SKM-1 treated with dmso at 0.1 percent for 144 hours (cell line): ENCODE results near the gene SOX10.
"Not testable (repeated sequence)": the region's sequence is repeated elsewhere in the genome, so short reads cannot be mapped to it uniquely, and the experiment has no call there.

Experiments
- DNase-seq: peaks from one replicate; lab custom pipeline; 2025; ENCODE audit not compliant: unreplicated experiment; lab: John Stamatoyannopoulos, UW

SOX10 gene

DNA sequence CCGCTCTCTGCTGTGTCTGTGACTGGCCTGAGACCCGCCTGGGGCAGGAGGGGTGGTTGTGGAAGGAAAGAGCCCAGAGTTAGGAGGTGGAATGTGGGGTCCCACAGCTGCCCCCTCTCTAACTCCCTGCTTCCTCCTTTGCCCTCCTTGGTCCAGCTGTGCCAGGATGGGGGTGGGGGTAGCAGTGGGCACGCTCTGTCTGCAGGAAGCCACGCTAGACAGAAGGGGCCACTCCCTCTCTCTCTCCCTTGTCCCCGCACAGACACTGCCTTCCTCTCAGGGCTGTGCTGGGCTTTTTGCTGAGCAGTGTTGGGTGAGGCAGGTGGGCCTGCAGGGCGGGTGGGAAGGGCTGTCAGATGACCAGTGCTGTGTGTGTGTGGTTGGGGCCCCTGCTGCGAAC lies 2.0 kb upstream of the SOX10 start:
- DNase-seq: no peak

DNA sequence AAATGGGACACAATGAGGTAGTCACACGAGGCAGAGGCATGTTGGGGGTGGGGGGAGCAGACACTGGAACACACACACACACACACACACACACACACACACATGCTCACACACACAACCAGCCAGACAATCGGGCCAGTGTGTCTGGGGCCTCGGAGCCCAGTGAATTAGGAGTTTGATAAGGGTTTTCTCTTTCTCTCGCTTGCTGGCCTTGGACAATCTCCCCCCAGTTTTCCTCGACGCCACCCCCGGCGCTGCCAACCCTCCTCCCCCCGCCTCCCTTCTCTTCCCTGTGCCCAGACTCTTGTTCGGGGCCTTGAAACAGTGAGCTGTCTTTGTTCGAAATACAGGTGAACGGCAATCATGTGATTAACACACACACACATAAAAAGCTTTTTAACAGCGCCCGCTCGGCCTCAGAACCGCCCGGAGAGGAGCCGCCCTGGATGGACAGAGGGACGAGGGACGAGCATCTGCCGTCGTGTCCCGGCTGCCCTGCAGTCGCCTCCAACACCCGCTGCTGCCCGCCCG lies 1.5 kb upstream of the SOX10 start:
- DNase-seq: no peak

DNA sequence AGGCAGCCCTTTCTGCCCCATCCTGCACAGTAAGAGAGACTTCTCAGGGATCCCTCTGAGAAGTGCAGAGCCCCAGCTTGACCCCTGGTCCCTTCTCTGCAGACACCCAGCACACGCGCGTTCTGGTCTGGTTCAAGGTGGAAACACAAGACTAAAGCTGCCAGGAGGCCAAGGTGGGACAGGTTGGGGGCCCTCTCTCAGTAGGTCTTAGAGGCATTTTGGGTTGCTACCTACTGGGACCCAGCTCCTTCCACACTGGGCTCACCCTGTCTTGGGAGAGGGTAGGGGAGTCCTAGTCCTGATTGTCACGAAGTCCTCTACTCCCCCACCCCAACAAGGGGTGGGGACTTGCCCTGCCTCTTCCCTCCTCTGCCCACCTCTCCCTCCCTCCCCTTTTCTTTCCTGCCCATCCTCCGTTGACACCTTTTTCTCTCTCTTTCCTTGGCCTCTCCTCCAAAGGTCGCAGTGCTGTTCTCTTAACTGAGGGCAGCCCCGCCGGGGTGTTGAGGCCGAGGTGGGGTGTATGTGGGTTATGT lies 763 bp upstream of the SOX10 start:
- no peak for DNase-seq

DNA sequence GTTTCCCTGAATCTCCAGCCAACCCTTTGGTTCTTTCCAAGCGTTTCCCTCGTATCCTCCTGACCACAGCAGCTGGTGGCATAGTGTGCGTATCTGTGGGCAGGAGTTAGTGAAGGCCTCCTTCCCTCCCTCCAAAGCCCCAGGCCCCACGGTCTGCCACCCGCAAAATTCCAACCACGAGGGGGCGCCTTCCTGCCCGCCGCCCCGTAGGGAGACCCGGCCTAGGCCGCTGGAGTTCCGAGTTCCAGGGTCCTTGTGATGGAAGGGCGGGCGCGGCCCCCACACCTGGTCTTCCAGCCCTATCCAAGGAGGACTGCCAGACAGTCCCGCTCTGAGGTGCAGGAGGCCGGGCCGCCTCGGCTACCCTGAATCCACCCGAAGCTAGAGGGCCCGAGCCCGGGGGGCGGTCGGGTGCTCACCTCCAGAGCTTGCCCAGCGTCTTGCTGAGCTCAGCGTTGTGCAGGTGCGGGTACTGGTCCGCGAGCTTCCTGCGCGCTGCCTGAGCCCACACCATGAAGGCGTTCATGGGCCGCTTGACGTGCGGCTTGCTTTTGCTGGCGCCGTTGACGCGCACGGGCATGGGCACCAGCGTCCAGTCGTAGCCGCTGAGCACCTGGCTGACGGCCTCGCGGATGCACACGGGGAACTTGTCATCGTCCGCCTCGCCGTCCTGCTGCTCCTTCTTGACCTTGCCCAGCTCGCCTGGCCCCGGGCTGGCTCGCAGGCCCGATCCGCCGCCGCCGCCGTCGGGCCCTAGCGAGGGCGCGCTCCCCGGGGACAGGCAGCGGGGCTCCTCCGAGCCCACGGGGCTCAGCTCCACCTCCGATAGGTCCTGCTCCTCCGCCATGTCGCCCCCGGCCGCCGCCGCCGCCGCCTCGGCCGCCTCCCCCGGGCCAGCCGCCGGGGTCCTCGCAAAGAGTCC lies 1.2 kb downstream of the SOX10 start:
- no peak for DNase-seq

DNA sequence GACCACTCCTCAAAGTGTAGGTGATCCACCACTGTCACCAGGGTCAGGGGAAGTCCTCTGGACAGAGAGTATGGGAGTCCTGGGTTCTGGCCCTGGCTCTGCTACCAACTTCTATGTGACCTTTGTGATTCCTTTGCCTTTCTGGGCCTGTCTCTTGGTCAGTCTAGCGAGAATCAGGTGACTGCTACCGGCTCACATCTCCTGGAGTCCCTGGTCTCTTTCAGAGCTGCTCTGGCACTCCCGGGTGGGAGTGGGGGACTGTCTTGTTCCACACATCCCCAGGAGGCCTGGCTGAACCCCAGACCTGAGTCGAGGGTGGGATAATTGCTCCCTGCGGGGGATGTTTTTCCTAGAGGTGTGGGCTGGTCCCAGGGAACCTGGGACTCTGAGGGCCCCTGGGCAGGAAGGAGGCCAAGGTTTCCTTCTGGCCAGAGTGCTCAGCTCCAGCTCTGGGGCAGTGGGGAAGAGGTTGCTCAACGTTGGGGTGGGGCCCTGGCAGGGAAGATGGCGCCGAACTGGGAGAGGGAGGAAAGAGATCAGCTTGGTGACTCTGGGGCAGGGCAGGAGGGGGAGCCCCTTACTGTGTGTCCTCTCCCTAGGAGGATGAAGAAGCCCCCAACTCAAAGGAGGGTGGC lies 2.1 kb downstream of the SOX10 start:
- no peak for DNase-seq

DNA sequence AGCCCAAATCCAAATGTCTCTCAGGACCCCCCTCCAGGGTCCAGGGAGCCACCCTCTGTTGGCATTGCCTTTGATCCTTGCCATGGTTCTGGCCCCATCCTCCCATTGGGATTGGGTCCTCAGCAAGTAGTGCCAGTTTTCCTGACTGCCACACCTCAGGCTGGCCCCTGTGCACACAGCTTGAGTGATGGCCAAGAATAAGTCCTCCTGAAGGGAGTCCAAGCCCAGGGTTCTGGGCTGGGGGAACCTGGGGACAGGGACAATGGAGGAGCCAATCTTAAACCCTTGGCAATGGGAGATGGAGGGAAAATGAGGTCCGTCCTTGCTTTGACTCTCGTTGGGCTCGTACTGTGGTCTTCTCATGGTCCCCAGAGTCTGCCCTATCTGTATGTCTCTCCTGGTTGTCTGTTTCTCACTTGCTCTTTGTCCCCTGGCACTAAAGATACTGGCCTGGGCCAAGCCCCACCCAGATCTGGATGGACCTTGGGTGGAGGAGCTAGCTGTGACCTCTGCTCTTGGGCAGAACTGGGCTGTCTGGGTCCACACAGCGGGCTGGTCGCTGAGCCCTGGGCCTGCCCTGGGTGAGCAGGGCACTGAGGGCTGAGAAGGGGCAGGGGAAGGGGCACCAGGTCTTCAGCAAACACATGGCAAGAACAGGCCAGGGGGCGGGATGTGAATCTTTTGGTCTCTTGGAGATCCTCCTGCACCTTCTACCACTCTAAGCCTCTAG lies 2.9 kb downstream of the SOX10 start:
- no peak for DNase-seq

DNA sequence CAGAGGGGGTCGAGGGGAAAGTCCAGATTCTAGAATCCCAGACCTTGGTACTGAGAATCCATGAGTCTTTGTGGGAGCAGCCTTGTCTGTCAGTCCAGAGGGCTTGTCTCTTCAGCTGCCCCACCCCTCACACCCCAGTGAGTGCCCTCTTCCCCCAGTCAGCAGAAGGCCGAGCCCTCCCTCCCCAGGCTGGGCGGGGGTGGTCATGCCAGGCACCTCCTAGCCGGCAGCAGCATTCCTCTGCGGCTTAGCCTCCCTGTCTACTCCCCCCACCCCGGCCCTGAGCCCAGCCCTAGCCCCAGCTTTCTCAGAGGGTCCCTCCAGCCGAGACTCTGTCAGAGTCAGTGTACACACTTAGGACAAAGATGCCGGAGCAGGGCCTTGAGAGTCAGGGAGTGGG lies 4.6 kb downstream of the SOX10 start:
- DNase-seq: no peak

DNA sequence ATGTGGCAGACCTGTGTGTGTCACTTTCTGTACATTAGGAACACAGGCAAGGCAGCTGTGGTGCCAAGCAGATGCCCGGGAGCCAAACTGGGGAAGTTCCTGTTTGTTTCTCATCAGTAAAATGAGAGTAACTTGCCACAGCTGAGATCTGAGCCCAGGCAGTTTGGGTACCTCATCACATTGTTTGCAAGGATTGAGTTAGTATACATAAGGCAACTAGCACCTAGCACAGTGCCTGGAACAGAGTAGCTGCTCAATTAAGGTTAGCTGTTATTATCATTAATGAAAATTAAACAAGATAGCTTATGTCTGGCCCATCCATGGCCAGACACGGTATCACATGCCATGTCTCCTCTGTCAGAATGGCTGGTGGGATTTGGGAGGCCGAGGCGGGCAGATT lies 7.8 kb downstream of the SOX10 start:
- DNase-seq: no peak

DNA sequence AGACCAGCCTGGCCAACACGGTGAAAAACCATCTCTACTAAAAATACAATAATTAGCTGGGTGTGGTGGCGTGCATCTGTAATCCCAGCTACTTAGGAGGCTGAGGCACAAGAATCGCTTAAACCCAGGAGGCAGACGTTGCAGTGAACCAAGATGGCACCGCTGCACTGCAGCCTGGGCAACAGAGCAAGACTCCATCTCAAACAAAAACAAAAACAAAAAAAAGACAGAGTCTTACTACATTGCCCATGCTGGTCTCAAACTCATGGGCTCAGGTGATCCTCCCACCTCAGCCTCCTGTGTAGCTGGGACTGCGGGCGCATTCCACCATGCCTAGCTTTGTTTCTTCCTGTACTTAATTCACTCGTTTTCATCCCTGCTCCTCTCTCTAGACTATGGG lies 8.3 kb downstream of the SOX10 start:
- DNase-seq: not testable (repeated sequence)

DNA sequence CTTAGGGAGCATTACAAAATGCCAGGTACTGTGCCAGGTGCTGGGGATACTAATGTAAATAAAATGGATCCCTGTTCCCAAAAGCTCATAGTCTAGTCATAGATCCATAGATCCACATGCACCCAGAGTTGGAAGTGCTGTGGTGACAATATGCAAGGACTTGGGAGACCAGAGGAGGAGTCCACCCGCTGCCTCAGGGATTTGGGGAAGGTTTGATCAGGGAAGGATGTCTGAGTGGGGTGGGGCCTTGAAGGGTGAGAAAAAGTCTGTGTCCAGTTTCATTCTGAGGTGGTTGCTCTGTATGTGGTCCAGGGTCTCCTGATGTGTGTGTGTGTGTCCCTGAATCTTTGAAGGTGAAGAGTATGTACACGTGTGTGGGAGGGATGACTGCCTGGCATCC lies 9.2 kb downstream of the SOX10 start:
- no peak for DNase-seq

DNA sequence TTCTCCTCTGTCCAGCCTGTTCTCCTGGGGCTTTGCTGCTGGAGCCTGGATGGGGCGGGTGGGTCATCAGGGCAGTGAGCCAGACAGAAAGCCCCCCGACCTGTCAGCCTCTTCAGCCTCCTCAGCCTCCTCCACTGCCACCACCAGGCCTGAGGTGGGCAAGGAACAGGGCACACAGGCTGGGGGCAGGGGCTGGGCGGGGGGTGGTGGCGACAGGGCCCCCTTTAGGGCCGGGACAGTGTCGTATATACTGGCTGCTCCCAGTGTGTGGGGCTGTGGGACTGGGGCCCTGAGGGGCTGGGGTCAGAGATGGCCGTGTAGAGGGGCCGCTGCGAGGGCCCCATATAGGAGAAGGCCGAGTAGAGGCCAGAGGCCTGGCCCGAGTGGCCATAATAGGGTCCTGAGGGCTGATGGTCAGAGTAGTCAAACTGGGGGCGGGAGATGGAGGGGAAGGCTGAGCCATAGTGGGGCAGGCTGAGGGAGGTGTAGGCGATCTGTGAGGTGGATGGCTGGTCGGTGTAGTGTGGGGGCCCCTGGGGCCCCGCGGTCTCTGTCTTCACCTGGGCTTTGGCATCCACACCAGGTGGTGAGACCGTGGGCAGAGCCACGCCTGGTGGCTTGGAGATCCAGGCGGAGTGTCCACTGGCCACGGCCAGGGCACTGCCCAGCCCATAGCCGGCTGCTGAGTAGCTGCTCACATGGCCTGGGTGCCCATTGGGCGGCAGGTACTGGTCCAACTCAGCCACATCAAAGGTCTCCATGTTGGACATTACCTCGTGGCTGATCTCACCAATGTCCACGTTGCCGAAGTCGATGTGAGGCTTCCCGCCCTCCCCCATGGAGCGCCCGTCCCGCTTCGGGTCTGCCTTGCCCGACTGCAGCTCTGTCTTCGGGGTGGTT lies 10.8 kb downstream of the SOX10 start:
- DNase-seq: no peak

DNA sequence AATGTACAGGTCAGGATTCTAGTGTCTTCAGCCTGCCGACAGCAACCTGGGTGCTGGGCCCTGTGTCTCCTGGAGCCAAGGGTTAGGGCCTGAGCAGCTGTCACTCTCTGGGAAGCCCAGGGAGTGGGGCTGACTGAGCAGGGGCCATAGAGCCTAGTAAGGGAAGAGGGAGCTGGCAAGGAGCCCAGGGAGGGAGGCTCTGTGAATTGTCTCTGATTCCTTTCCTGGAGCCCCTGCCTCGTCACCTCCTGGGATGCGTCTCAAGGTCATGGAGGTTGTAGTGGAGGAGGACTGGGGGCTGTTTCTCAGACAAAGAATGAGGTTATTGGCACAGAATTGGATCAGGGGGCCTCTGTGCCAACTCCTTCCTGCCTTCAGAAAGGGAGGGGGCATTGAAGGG lies 11.8 kb downstream of the SOX10 start:
- DNase-seq: no peak

DNA sequence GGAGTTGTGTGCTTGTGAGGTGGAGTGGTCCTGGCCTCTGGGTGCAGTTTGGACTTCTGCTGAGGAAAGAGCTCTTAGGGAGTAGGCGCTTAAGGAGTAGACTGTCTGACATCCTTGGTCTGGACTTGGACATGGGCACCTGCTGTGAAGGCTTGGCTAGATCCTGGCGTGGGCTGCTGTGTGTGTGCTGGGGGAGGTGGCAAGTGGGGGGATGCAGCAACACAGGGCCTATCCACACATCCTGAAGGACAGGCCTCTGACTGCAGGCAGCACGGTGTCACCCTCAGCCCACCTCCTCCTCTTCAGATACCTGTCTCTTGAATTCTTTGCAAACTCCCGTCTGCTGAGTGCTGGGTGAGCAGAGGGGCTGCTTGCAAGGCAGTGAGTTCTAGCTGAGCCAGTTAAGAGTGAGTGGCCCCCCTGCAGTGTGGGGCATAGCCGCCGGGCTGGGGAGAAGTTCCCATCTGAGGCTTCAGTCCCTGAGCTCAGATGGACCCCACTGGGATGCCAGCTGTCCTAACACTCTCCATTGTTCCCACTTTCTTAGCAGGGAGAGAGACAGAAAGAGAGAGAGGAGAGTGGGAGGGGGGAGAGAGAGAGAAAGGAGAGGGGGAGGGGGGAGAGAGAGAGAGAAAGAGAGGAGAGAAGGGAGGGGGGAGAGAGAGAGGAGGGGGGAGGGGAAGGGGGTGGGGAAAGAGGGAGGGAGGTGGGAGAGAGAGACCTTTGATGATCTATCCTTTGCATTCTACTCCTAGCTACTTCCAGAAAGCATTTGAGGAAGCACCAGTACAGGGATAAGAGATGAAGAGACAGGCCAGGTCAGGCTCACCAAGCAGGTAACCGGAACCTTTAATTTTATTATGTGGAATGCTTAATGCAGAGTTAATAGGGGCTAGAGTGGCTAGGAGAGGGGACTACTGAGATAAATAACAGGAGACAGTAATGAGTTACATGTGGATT lies 12.6 kb downstream of the SOX10 start:
- DNase-seq: no peak

DNA sequence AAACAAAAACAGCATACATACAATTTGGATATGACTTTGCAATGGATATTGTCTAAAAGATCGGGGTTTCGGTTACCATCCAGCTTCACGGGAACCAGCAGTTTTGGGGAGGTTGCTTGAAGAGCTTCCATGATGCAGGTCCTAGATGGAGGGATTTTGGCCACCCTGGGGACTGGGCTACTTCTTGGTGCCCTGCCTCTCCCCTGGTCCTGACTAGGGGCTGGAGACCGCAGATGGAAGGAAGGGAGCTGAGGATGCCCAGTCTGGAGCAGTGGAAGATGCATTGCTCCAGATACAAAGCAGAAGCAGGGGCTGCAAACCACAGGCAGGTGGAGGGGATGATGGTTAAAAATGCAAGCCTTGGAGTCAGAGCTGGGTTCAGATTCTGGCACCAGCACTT lies 13.5 kb downstream of the SOX10 start:
- DNase-seq: no peak

DNA sequence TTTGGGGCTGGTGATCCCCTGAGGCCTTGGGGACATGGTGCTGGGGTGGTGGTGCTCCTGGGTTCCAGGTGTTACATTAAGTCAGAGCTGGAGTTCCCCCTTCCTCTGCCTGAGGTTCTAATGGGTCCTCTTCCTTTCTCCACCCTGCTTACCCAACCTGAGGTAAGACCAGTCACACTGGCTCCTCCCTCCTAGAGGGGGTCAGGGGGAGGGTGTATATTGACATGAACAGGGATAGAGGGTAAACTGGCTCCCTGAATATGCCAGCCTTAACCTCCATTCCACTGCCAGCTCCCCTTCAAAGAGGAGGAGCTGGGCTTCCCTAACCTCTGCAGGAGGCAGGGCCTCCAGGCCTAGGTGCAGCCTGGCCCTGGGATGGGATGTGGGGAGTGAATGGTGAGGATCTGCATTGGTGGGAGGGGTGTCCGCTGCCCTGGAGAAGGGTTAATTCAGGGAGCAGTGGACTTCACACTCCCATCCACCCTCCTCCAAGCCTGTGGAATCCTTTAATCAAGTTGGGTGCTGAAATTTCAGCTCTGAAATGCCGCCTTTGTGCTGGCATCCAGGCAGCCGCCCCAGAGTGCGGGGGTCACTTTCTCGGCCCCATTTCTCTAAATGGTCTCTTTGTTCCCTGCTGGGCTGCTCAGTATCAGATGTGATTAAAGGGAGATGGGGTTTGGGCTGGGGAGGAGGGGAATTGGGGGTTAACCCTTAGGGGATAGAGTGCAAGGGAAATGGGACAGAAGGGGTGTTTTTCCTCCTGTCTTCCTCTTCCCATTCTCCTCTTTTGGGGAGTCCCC lies 15.7 kb downstream of the SOX10 start:
- DNase-seq: no peak

DNA sequence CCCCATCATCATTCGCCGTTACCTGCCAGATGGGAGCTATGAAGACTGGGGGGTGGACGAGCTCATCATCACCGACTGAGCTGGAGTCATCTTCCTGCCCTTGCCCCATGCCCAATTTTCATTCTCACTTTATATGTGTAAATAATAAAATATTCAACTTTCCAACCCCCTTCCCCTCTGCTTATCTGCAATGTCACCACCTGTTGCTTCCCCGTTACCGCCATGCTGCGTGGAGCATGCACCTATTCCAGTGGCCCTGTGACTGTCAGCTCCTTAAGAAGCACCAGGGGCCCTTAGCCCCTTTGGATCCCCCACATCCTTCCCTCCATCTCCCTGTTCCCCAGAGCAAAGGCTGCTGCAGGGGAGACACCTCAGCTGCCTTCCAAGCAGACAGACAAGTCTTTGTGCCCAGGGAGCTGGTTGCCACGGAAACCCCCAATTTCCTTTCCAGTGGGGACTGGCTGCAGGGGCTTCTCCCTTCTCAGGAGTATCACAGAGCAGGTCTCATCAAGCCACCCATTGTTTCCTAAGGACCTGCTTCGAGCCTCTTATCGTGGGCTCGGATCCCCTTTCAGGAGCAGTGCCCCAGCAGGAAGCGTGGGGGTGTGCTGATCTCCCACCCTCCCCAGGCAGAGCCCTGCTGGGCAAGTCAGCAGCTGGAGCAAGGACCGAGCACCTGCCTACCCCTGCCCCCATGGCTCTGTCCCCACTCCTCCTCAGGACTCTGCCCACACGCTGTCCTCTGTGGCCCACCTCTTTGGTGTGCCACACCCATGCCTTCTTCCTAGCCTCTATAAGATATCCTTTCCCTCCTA lies 16.5 kb downstream of the SOX10 start:
- no peak for DNase-seq

DNA sequence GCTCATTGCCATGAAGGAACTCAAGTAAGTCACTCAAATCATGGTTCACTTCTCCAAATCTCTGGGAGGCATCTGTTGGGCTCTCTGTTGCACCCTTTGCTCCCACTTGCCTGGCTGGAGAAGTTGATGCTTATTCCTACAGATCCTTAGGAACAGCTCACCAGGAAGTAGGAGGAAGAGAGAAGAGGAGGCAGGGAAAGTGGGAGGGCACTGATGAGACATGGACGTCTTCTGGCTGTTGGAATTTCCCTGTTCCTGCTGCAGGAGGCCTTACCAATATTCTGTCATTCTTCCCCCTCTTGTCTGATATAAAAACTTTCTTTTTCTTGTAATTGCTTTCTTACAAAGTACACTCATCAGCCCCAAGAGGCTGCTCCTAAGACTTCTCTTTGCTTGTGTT lies 17.2 kb downstream of the SOX10 start:
- DNase-seq: no peak
